GM21390 (cell line): ENCODE measurements around the gene HIF1A.
"Not testable (repeated sequence)": the region's sequence is repeated elsewhere in the genome, so short reads cannot be mapped to it uniquely, and the experiment has no call there.

ENCODE experiments used
- ATAC-seq: cut with Tn5 transposase; IDR thresholded peaks from one replicate; pipeline ENCODE4 v1.9.1; 2021; ENCODE audit not compliant: unreplicated experiment

Gene HIF1A

GRCh38 chr14:61706096-61706690 is 10.9 kb downstream of the HIF1A start:
- ATAC-seq = no peak

GRCh38 chr14:61707774-61708173 is 12.5 kb downstream of the HIF1A start:
- ATAC-seq = not testable (repeated sequence)

GRCh38 chr14:61708693-61709092 is 13.4 kb downstream of the HIF1A start:
- not testable (repeated sequence) for ATAC-seq

GRCh38 chr14:61710853-61711817 is 15.8 kb downstream of the HIF1A start:
- ATAC-seq = peak; percentile 41

- no peak for ATAC-seq
Measured at GRCh38 chr14:61712137-61712536, 16.8 kb downstream of the HIF1A start.

- ATAC-seq = no peak
Measured at GRCh38 chr14:61713724-61714437, 18.6 kb downstream of the HIF1A start.

- no peak for ATAC-seq
Measured at GRCh38 chr14:61716956-61717355, 21.6 kb downstream of the HIF1A start.

- no peak for ATAC-seq
Measured at GRCh38 chr14:61718039-61718438, 22.7 kb downstream of the HIF1A start.

- no peak for ATAC-seq
Measured at GRCh38 chr14:61719344-61720293, 24.3 kb downstream of the HIF1A start.

- ATAC-seq = no peak
Measured at GRCh38 chr14:61720294-61720661, 25.0 kb downstream of the HIF1A start.

- no peak for ATAC-seq
Measured at GRCh38 chr14:61720741-61721140, 25.4 kb downstream of the HIF1A start.

GRCh38 chr14:61724133-61724532 is 28.8 kb downstream of the HIF1A start:
- ATAC-seq = no peak

- ATAC-seq = no peak
Measured at GRCh38 chr14:61726778-61727658, 31.7 kb downstream of the HIF1A start.

- ATAC-seq = no peak
Measured at GRCh38 chr14:61730756-61731373, 35.6 kb downstream of the HIF1A start.

GRCh38 chr14:61733972-61734371 is 38.7 kb downstream of the HIF1A start:
- no peak for ATAC-seq

GRCh38 chr14:61736751-61737150 is 41.4 kb downstream of the HIF1A start:
- no peak for ATAC-seq

- no peak for ATAC-seq
Measured at GRCh38 chr14:61737915-61738314, 42.6 kb downstream of the HIF1A start.

GRCh38 chr14:61739133-61739532 is 43.8 kb downstream of the HIF1A start:
- ATAC-seq = no peak

GRCh38 chr14:61742371-61742770 is 47.1 kb downstream of the HIF1A start:
- ATAC-seq = no peak
